Neuronal stem cell (in vitro differentiated cells): ENCODE measurements around the gene DTHD1.

ENCODE experiments used
- DNase-seq: peaks from one replicate; pipeline ENCODE4 v3.0.0-alpha.2; 2013; ENCODE audit warnings: low spot score
- H2AFZ ChIP-seq: one replicate; pipeline ENCODE4 v1.6.1; 2013; ENCODE audit warnings: mild to moderate bottlenecking, low read length, inconsistent platforms
- H2AK5ac ChIP-seq: 2 replicates; pipeline ENCODE4 v1.6.1; 2013; ENCODE audit warnings: low read depth, mild to moderate bottlenecking, inconsistent platforms, low read length, moderate library complexity, mixed read lengths
- H2BK120ac ChIP-seq: 2 replicates; pipeline ENCODE4 v1.6.1; 2013; ENCODE audit warnings: low read depth, mild to moderate bottlenecking, inconsistent platforms, low read length, moderate library complexity, mixed read lengths
- H2BK12ac ChIP-seq: one replicate; pipeline ENCODE4 v1.6.1; 2013; ENCODE audit warnings: low read length, inconsistent platforms
- H2BK15ac ChIP-seq: 2 replicates; pipeline ENCODE4 v1.6.1; 2013; ENCODE audit warnings: mild to moderate bottlenecking, low read length, inconsistent platforms, mixed read lengths
- H2BK5ac ChIP-seq: one replicate; pipeline ENCODE4 v1.6.1; 2013; ENCODE audit warnings: inconsistent platforms, mild to moderate bottlenecking, low read length, moderate library complexity
- H3K14ac ChIP-seq: one replicate; pipeline ENCODE4 v1.6.1; 2013; ENCODE audit warnings: low read length, inconsistent platforms
- H3K18ac ChIP-seq: 2 replicates; pipeline ENCODE4 v1.6.1; 2013; ENCODE audit warnings: low read length, inconsistent platforms
- H3K23ac ChIP-seq: 2 replicates; pipeline ENCODE4 v1.6.1; 2013; ENCODE audit warnings: low read depth, mild to moderate bottlenecking, mixed read lengths, low read length, inconsistent platforms; ENCODE audit not compliant: poor library complexity
- H3K27ac ChIP-seq: replicated peaks from 3 replicates; pipeline ENCODE4 v1.5.1; 2013; ENCODE audit warnings: low read length, inconsistent platforms
- H3K27me3 ChIP-seq, 3 experiments: 2 replicates each; pipeline ENCODE4 v1.6.1; 2013; ENCODE audit warnings: low read length in 3 of 3, mild to moderate bottlenecking in 2 of 3, inconsistent platforms in 1 of 3, low read depth in 1 of 3, mixed read lengths in 1 of 3, moderate library complexity in 1 of 3; ENCODE audit not compliant: control insufficient read depth in 3 of 3, insufficient read depth in 3 of 3
- H3K36me3 ChIP-seq, 2 donors: replicated peaks in 1 of 2; 2 replicates each; pipeline ENCODE4 v1.6.1; 2013; ENCODE audit warnings: low read length in 2 of 2; ENCODE audit not compliant: control insufficient read depth in 2 of 2, insufficient read depth in 2 of 2
- H3K4ac ChIP-seq: 2 replicates; pipeline ENCODE4 v1.6.1; 2013; ENCODE audit warnings: inconsistent platforms, mild to moderate bottlenecking, low read length, moderate library complexity
- H3K4me1 ChIP-seq, 2 donors: 1 replicate in 1 of 2; 2 replicates in 1 of 2; pipeline ENCODE4 v1.6.1; 2013; ENCODE audit warnings: low read length in 2 of 2, low read depth in 1 of 2; ENCODE audit not compliant: control insufficient read depth in 2 of 2, insufficient read depth in 1 of 2
- H3K4me2 ChIP-seq: one replicate; pipeline ENCODE4 v1.6.1; 2013; ENCODE audit warnings: mild to moderate bottlenecking, low read length, inconsistent platforms; ENCODE audit not compliant: insufficient read depth, poor library complexity, severe bottlenecking
- H3K4me3 ChIP-seq, 2 donors: 2 replicates each; pipeline ENCODE4 v1.5.1; 2013; ENCODE audit warnings: low read length in 2 of 2, mild to moderate bottlenecking in 2 of 2, inconsistent platforms in 1 of 2, moderate library complexity in 1 of 2
- H3K79me1 ChIP-seq: one replicate; pipeline ENCODE4 v1.6.1; 2013; ENCODE audit warnings: low read depth, mild to moderate bottlenecking, inconsistent platforms, low read length, moderate library complexity
- H3K9ac ChIP-seq: one replicate; pipeline ENCODE4 v1.6.1; 2013; ENCODE audit warnings: mild to moderate bottlenecking, low read depth, low read length, inconsistent platforms; ENCODE audit not compliant: poor library complexity
- H3K9me3 ChIP-seq, 2 donors: replicated peaks in 1 of 2; 2 replicates each; pipeline versions ENCODE3 to v1.6.1; 2013; ENCODE audit warnings: low read length in 2 of 2, mild to moderate bottlenecking in 2 of 2, inconsistent platforms in 1 of 2, low read depth in 1 of 2, mixed read lengths in 1 of 2, moderate library complexity in 1 of 2; ENCODE audit not compliant: control insufficient read depth in 2 of 2, insufficient read depth in 1 of 2
- H4K8ac ChIP-seq: one replicate; pipeline ENCODE4 v1.6.1; 2013; ENCODE audit warnings: low read depth, mild to moderate bottlenecking, inconsistent platforms, low read length, moderate library complexity
- H4K91ac ChIP-seq: one replicate; pipeline ENCODE4 v1.6.1; 2013; ENCODE audit warnings: low read length, low read depth, mild to moderate bottlenecking, inconsistent platforms; ENCODE audit not compliant: poor library complexity
- WGBS, 2 donors: extraction: QIAGEN DNeasy Blood & Tissue Kit; methylation state at CpG; one replicate each; pipeline ENCODE4 v1.1.7; 2013; ENCODE audit warnings: missing lambda C conversion rate in 2 of 2, mixed read lengths in 1 of 2; ENCODE audit not compliant: insufficient read length in 2 of 2, insufficient replicate concordance in 1 of 2; ENCODE audit errors: extremely low coverage in 2 of 2; 5-methylcytosine and 5-hydroxymethylcytosine counted together

DTHD1 gene

DNA sequence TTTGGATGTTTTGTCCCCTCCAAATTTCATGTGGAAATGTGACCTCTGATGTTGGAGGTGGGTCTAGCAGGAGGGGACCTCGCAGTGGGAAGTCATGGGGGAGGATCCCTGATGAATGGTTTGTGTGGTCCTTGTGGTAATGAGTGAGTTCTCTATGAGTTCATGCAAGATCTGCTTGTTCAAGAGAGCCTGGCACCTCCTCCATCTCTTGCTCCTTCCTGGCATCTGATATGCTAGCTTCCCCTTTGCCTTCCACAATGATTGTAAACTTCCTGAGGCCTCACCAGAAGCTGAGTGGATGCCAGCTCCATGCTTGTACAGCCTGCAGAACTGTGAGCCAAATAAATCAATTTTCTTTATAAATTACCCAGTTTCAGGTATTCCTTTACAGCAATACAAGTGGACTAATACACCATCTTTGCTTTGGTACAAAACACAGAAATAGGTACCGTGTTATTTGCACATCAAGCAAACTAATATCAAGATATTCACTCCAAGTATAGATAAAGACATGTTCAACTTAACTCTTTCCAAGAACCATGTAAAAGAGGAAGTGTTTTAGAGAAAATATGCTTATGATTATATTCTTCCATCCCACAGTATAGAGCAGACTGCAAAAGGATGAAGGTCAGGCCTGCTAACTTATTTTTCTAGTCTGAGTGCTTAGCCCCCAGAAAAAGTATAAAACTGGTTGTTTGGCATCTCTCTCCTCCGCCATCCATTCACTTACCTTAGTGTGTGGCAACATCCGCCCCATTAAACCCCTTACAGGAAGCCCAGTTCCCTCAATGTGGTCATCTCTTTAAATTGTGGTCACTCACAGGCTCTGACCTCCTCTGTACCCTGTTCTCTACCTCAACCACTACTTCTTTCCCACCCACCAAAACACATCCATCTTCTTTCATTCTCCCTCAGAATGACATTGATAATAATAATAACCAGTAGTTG, 43.8 kb upstream of the DTHD1 start:
- no peak overlapping the region for H3K14ac ChIP-seq
- no peak overlapping the region for H2BK12ac ChIP-seq
- no peaks in the 10 kb centered on the region for H3K4me1 ChIP-seq
- no peak overlapping the region for H2AFZ ChIP-seq
- no peak overlapping the region for H3K9ac ChIP-seq
- H3K36me3 ChIP-seq, result no peaks in the 10 kb centered on the region
- H3K4me2 ChIP-seq, result no peak overlapping the region
- no peak overlapping the region for H2BK15ac ChIP-seq
- H2AK5ac ChIP-seq, result no peak overlapping the region
- no peak overlapping the region for H2BK120ac ChIP-seq
- peaks cover 0 to 3% of the 10 kb centered on the region in 2 donors for H3K9me3 ChIP-seq
- H3K4me3 ChIP-seq, result no peak overlapping the region
- H3K23ac ChIP-seq, result no peak overlapping the region
- no peak for DNase-seq
- no peak overlapping the region for H3K27ac ChIP-seq
- H3K4ac ChIP-seq, result no peak overlapping the region
- H2BK5ac ChIP-seq, result no peak overlapping the region
- no peak overlapping the region for H3K18ac ChIP-seq
- H4K8ac ChIP-seq, result no peak overlapping the region
- H4K91ac ChIP-seq, result no peak overlapping the region
- no peaks in the 10 kb centered on the region for H3K79me1 ChIP-seq
- H3K27me3 ChIP-seq, result peaks cover 0 to 2% (median 0%) of the 10 kb centered on the region in 3 experiments
- no CpG with 5 or more reads among the region's 4 CpGs for WGBS, 2 donors

DNA sequence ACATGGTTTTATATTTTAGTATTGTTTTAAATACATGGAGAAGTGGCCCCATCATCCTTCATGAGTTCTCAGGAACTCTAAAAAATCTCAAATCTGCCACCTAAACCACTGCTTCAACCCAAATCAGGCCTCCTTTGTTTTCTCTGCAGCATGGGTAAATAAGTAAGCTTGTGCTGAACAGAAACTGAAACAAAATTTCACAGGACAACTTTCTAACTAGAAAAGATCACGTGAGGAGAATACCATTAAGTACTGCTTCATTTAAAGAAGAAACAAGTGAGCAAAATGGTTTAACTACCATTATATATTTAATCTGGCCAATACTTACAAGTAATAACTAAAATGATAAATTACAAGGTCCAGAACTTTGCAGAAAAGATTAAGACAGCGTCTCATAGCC, 39.6 kb upstream of the DTHD1 start:
- no peaks in the 10 kb centered on the region for H3K79me1 ChIP-seq
- no peak for DNase-seq
- H2BK120ac ChIP-seq, result no peak overlapping the region
- no peak overlapping the region for H2BK5ac ChIP-seq
- no peak overlapping the region for H3K27ac ChIP-seq
- H2AK5ac ChIP-seq, result no peak overlapping the region
- no peak overlapping the region for H3K4ac ChIP-seq
- H3K27me3 ChIP-seq, result peaks cover 4 to 29% (median 4%) of the 10 kb centered on the region in 3 experiments
- no peak overlapping the region for H3K18ac ChIP-seq
- no peaks in the 10 kb centered on the region for H3K36me3 ChIP-seq
- H3K4me1 ChIP-seq, result peaks cover 0 to 4% of the 10 kb centered on the region in 2 donors
- no peak overlapping the region for H3K23ac ChIP-seq
- no peak overlapping the region for H2AFZ ChIP-seq
- H3K4me3 ChIP-seq, result no peak overlapping the region
- no peak overlapping the region for H4K91ac ChIP-seq
- no peaks in the 10 kb centered on the region for H3K9me3 ChIP-seq
- no peak overlapping the region for H4K8ac ChIP-seq
- WGBS, 2 donors, result no CpG with 5 or more reads among the region's 2 CpGs
- H2BK12ac ChIP-seq, result no peak overlapping the region
- H3K14ac ChIP-seq, result no peak overlapping the region
- H3K9ac ChIP-seq, result no peak overlapping the region
- no peak overlapping the region for H2BK15ac ChIP-seq
- no peak overlapping the region for H3K4me2 ChIP-seq

DNA sequence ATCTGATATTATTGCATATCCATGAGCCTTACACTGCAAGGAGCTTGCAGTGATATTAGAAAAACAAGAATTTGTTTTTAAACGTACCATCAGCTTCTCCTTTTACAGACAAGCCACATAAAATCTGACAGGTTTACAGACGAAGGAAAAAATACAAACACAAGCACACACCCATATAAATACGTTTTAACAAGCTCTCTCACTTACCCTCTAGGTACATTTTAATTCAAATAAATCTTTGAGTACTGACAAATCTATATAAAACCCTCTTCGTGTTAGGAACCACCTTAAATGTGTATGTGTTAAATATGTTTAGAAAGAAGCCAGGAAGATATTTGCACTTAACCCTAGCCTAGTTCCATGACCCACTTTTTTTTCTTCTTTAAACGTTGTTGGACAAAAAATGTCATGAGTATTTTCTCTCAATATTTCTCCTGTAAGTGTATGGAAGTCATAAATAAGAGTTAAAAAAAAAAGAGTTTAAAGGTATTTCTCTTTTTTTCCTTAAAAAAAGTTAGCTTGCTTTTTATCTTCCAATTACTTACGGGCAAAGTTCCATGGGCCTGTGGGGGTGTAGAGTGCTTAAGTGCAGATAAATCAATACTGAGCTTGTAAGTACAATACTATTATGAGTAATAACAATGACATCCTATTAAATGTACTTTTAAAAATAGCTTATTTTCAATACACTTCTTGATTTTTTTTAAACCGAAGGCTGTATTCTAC, 38.6 kb upstream of the DTHD1 start:
- H2BK120ac ChIP-seq, result no peak overlapping the region
- no peaks in the 10 kb centered on the region for H3K9me3 ChIP-seq
- no peak overlapping the region for H2AFZ ChIP-seq
- H3K9ac ChIP-seq, result no peak overlapping the region
- H2BK15ac ChIP-seq, result no peak overlapping the region
- H3K4ac ChIP-seq, result no peak overlapping the region
- no peak overlapping the region for H2AK5ac ChIP-seq
- no peaks in the 10 kb centered on the region for H3K36me3 ChIP-seq
- H3K18ac ChIP-seq, result no peak overlapping the region
- no peak overlapping the region for H3K4me2 ChIP-seq
- H3K14ac ChIP-seq, result no peak overlapping the region
- H2BK5ac ChIP-seq, result no peak overlapping the region
- H3K4me3 ChIP-seq, result no peak overlapping the region
- WGBS, 2 donors, result no CpG with 5 or more reads among the region's 7 CpGs
- no peak overlapping the region for H3K27ac ChIP-seq
- H3K23ac ChIP-seq, result no peak overlapping the region
- H3K27me3 ChIP-seq, result peaks cover 4 to 35% (median 4%) of the 10 kb centered on the region in 3 experiments
- no peak for DNase-seq
- H2BK12ac ChIP-seq, result no peak overlapping the region
- H4K8ac ChIP-seq, result no peak overlapping the region
- H4K91ac ChIP-seq, result no peak overlapping the region
- peaks cover 0 to 4% of the 10 kb centered on the region in 2 donors for H3K4me1 ChIP-seq
- no peaks in the 10 kb centered on the region for H3K79me1 ChIP-seq
